Breast epithelium (tissue), 4 donors: ENCODE results near the gene OR6C2. TPM values are rescaled to one million over a fixed set of nuclear protein-coding genes. Genes with fewer than 3 reads are reported as not detected.
"Not testable (repeated sequence)": the region's sequence is repeated elsewhere in the genome, so short reads cannot be mapped to it uniquely, and the experiment has no call there.

Experiments
- DNase-seq, 2 donors: peaks; one replicate each; pipeline ENCODE4 v3.0.0-alpha.2; 2019; ENCODE audit warnings: low spot score in 2 of 2
- H3K27ac ChIP-seq, 2 donors: fragments of 200-600 bp; sonication (generic) in 1 of 2; one replicate each; pipeline ENCODE4 v1.5.1; 2016 to 2019; ENCODE audit warnings: mild to moderate bottlenecking in 1 of 2
- H3K27me3 ChIP-seq, 2 donors: fragments of 200-600 bp; sonication (generic) in 1 of 2; one replicate each; pipeline versions ENCODE4 v1.5.1 to v1.6.0; 2017 to 2019; ENCODE audit warnings: control low read depth in 1 of 2, mild to moderate bottlenecking in 1 of 2
- H3K36me3 ChIP-seq: fragments of 200-600 bp; one replicate; pipeline ENCODE4 v1.5.1; 2019
- H3K4me1 ChIP-seq, 2 donors: fragments of 200-600 bp; sonication (generic); one replicate each; pipeline ENCODE4 v1.5.1; 2016 to 2019; ENCODE audit warnings: control low read depth in 1 of 2
- H3K4me3 ChIP-seq, 3 donors: fragments of 200-600 bp; sonication (generic); 1 replicate in 2 of 3; 2 replicates in 1 of 3; pipeline ENCODE4 v1.5.1; 2016 to 2019; ENCODE audit warnings: mild to moderate bottlenecking in 3 of 3, moderate library complexity in 2 of 3
- H3K9me3 ChIP-seq, 2 donors: fragments of 200-600 bp; sonication (generic) in 1 of 2; one replicate each; pipeline ENCODE4 v1.5.1; 2016 to 2019; ENCODE audit warnings: control low read depth in 1 of 2
- POLR2A ChIP-seq: fragments of 450-650 bp; IDR thresholded peaks from one replicate; pipeline ENCODE4 v1.6.1; 2016; ENCODE audit warnings: antibody characterized with exemption, mild to moderate bottlenecking, moderate library complexity
- POLR2AphosphoS5 ChIP-seq, 3 donors: sonication (generic); formaldehyde crosslinking; IDR thresholded peaks; one replicate each; pipeline ENCODE4 v1.6.1; 2017; ENCODE audit warnings: antibody characterized with exemption in 3 of 3
- intact Hi-C: fragments of 100-400 bp; cut with DNase I; formaldehyde crosslinking; loops from one replicate; pipeline ENCODE4 v1.15.1; 2023; ENCODE audit warnings: low total_unique reads
- total RNA-seq, 3 donors: library from RNA; depleted of rRNA; stranded (reverse); fragments of >200 nt; gene quantifications; one replicate each; pipeline ENCODE4 v1.1.0, GENCODE V29; 2016
- TF ChIP-seq, protein P1 (sequence below), 3 donors: fragments of 450-650 bp; IDR thresholded peaks; one replicate each; pipeline ENCODE4 v1.5.1; 2016 to 2017; ENCODE audit warnings: antibody characterized with exemption in 3 of 3, mild to moderate bottlenecking in 3 of 3, moderate library complexity in 3 of 3

The OR6C2 gene
- total RNA-seq, 3 donors from 2014 or later: not detected

DNA sequence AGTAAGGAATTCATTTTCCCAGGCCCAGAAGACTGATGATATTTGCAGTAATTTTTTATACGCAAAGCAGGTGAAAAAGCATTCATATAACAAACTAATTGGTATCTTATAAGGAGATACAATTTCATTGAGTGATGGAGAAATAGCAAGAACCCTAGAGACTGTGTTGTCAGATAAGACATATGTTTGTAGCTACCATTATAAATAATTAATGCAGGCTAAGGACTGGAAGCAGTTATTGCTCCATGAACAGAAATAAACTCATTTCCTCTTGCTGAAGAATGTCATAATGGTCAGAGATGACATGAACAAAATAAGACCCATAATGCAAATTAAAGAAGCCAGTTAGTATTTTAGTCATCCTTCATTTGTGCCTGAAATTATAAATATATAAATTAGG, 1.5 kb downstream of the OR6C2 start:
- peaks cover 0 to 6% of the 10 kb centered on the region in 2 donors for H3K9me3 ChIP-seq
- no peak for DNase-seq
- intact Hi-C loops: no loop called here
- no peaks in the 10 kb centered on the region for H3K27me3 ChIP-seq
- no peak overlapping the region for H3K4me3 ChIP-seq
- H3K27ac ChIP-seq: no peak overlapping the region
- TF ChIP-seq, protein P1, sequence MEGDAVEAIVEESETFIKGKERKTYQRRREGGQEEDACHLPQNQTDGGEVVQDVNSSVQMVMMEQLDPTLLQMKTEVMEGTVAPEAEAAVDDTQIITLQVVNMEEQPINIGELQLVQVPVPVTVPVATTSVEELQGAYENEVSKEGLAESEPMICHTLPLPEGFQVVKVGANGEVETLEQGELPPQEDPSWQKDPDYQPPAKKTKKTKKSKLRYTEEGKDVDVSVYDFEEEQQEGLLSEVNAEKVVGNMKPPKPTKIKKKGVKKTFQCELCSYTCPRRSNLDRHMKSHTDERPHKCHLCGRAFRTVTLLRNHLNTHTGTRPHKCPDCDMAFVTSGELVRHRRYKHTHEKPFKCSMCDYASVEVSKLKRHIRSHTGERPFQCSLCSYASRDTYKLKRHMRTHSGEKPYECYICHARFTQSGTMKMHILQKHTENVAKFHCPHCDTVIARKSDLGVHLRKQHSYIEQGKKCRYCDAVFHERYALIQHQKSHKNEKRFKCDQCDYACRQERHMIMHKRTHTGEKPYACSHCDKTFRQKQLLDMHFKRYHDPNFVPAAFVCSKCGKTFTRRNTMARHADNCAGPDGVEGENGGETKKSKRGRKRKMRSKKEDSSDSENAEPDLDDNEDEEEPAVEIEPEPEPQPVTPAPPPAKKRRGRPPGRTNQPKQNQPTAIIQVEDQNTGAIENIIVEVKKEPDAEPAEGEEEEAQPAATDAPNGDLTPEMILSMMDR (IDR thresholded peaks at IDR 0.05): no peak
- TF ChIP-seq POLR2AphosphoS5 (IDR thresholded peaks at IDR 0.05) (no peak), POLR2A (no peak)
- H3K4me1 ChIP-seq: no peaks in the 10 kb centered on the region
- H3K36me3 ChIP-seq: no peaks in the 10 kb centered on the region

DNA sequence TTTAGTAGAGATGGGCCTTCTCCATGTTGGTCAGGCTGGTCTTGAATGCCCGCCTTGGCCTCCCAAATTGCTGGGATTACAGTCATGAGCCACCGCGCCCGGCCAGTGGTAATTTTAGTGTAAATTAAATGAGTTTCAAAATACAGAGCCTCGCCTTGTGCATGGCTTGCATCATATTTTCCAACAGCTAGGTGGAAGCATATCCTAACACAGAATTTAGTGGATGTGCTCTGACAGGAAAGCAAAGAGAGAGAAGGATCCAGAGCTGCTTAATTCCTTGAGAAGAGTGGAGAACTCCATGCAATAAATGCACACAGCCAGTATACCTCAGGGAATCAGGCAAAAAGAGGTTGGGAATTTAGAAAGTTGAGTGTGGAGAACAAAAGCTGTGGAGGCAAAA, 2.5 kb downstream of the OR6C2 start:
- Histone ChIP-seq H3K27me3 (no peaks in the 10 kb centered on the region), H3K4me1 (no peaks in the 10 kb centered on the region), H3K36me3 (no peaks in the 10 kb centered on the region), H3K9me3 (peaks cover 0 to 2% of the 10 kb centered on the region in 2 donors), H3K27ac (no peak overlapping the region), H3K4me3 (no peak overlapping the region)
- no peak for DNase-seq
- TF ChIP-seq, protein P1 (IDR thresholded peaks at IDR 0.05): no peak
- no peak for TF ChIP-seq POLR2AphosphoS5 (IDR thresholded peaks at IDR 0.05)
- no peak for TF ChIP-seq POLR2A
- intact Hi-C loops: no loop called here

DNA sequence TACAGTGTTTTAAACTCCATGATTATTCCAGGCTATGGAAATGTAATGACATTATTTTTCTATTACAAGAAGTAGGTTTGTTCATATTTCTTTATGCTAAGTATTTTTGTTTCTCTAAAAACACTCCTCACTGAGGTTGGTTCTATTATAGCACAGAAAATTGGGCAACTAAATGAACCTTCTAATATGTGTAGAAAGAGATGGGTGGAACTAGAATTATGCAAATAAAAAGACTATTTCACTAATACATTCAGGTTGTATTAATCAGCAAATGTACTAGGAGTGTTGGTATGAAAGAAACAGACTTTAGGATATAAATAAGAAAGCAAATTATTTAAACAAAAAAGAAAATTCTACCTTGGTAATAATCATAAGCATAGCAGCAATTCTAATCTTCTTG, 4.9 kb downstream of the OR6C2 start:
- Histone ChIP-seq H3K4me1 (no peaks in the 10 kb centered on the region), H3K27me3 (no peaks in the 10 kb centered on the region), H3K4me3 (no peak overlapping the region), H3K36me3 (no peaks in the 10 kb centered on the region), H3K9me3 (no peaks in the 10 kb centered on the region), H3K27ac (no peak overlapping the region)
- DNase-seq: no peak
- TF ChIP-seq POLR2A (no peak), POLR2AphosphoS5 (IDR thresholded peaks at IDR 0.05) (no peak)
- intact Hi-C loops: no loop called here

DNA sequence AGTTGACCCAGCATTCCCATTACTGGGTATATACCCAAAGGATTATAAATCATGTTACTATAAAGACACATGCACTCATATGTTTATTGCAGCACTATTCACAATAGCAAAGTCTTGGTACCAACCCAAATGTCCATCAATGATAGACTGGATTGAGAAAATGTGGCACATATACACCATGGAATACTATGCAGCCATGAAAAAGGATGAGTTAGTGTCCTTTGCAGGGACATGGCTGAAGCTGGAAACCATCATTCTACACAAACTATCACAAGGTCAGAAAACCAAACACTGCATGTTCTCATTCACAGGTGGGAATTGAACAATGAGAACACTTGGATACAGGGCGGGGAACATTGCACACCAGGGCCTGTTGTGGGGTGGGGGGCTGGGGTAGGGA, 21.1 kb downstream of the OR6C2 start:
- intact Hi-C loops, H3K4me1 ChIP-seq, DNase-seq, H3K27ac ChIP-seq, H3K4me3 ChIP-seq, H3K36me3 ChIP-seq, H3K27me3 ChIP-seq, H3K9me3 ChIP-seq: not testable (repeated sequence)

DNA sequence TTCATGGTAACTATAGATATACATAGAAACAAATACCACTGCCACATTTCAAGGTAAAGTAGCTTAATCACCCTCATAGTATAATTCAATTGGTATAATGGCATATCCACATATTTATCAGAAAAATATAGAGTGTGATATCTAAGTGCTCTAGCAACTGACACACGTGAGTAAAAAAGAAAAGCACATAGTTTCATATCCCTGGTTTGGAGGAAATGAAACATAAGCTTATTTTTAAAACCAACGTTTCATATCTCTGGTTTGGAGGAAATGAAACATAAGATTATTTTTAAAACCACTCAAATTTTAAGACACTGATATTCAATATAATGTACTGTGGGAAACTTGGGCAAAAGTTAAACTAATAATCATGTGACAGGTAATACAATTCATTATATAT, 24.0 kb downstream of the OR6C2 start:
- no peak overlapping the region for H3K4me3 ChIP-seq
- H3K4me1 ChIP-seq: no peaks in the 10 kb centered on the region
- TF ChIP-seq POLR2AphosphoS5 (IDR thresholded peaks at IDR 0.05) (no peak), POLR2A (no peak)
- TF ChIP-seq, protein P1 (IDR thresholded peaks at IDR 0.05): no peak
- H3K27ac ChIP-seq: no peak overlapping the region
- H3K27me3 ChIP-seq: no peaks in the 10 kb centered on the region
- H3K36me3 ChIP-seq: no peaks in the 10 kb centered on the region
- intact Hi-C loops: no loop called here
- DNase-seq: no peak
- H3K9me3 ChIP-seq: peaks cover 0 to 6% of the 10 kb centered on the region in 2 donors

DNA sequence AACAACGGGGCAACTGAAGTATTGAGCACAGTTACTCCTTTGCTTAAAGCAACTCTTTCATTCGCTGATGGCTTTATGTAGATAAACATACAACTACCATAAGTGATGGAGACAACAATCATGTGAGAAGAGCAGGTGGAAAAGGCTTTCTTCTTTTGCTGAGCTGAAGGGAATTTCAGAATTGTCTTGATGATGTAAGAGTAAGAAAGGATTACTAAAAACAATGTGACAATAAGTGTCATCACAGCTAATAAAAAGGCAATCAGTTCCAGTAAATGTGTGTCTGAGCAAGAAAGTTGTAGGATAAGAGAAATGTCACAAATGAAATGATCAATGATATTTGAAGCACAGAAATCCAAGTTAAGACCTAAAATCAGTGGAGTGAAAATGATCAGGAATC, 25.4 kb downstream of the OR6C2 start:
- DNase-seq: no peak
- intact Hi-C loops: no loop called here
- Histone ChIP-seq H3K9me3 (peaks cover 0 to 2% of the 10 kb centered on the region in 2 donors), H3K27ac (no peak overlapping the region), H3K27me3 (no peaks in the 10 kb centered on the region), H3K36me3 (no peaks in the 10 kb centered on the region), H3K4me3 (no peak overlapping the region), H3K4me1 (no peaks in the 10 kb centered on the region)
- TF ChIP-seq POLR2AphosphoS5 (IDR thresholded peaks at IDR 0.05) (no peak), POLR2A (no peak)
- TF ChIP-seq, protein P1 (IDR thresholded peaks at IDR 0.05): no peak
